GM19324 (cell line): ENCODE data around the gene HNRNPL.
"Not testable (repeated sequence)": the region's sequence is repeated elsewhere in the genome, so short reads cannot be mapped to it uniquely, and the experiment has no call there.

Experiments
- ATAC-seq: cut with Tn5 transposase; IDR thresholded peaks from one replicate; pipeline ENCODE4 v1.9.1; 2021; ENCODE audit warnings: mild to moderate bottlenecking, moderate library complexity; ENCODE audit not compliant: unreplicated experiment, low FRiP score

The HNRNPL gene

DNA sequence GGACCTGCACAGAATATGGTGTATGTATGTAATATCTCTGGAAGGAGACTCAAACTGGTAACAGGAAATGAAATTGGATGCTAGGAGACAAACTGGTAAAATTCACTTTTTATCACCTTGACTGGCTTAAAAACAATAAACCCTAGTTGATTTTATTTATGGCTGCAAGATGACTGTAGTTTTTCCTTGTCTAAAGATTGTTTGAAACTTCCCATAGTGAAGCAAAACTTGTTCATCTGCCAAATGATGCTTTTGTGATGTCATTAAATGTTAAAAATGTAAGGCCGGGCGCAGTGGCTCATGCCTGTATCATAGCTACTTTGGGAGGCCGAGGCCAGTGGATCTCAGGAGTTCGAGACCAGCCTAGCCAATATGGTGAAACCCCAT lies 15.7 kb downstream of the HNRNPL start:
- ATAC-seq = no peak

DNA sequence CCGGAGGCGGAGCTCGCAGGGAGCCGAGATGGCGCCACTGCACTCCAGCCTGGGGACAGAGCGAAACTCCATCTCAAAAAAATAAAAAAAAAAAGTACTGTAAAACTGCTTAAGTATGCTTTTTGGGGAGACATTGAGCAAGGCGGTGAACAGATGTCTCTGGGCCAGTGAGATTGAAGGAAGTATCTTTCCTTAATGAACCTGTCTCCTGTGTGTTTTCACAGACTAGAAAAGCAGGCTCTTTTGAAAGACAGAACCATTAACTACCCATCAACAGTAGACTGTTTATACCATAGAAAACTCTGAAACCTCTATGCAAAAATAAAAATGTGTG lies 16.7 kb downstream of the HNRNPL start:
- ATAC-seq = no peak

- peak; percentile 30 for ATAC-seq
Measured at GRCh38 chr19:38831142-38831605, 18.6 kb downstream of the HNRNPL start.

DNA sequence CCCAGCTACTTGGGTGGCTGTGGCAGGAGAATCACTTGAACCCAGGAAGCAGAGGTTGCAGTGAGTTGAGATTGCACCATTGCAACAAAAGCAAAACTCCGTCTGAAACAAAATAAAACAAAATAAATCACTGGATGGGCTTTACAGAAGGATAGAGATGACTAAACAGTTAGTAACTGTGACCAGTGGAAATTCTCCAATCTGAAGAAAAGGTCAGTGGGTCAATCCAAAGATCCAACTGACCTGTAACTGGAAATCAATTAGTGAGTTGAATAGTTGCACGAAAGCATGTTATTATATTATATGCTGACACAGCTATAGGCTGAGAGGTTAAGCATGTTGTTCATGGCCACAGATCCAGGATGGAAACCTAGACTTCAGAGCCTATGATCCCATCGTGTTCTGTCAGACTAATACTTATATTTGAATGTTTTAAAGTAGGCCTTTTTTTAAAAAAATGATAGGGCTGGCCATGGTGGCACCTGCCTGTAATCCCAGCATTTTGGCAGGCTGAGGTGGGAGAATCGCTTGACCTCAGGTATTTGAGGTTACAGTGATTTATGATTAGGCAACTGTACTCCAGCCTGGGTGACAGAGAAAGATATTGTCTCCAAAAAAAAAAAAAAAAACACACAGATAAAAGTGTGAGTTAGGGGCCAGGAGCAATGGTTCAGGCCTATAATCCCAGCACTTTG lies 19.6 kb downstream of the HNRNPL start:
- ATAC-seq = no peak

- not testable (repeated sequence) for ATAC-seq
Measured at GRCh38 chr19:38829203-38829602, 20.6 kb downstream of the HNRNPL start.

DNA sequence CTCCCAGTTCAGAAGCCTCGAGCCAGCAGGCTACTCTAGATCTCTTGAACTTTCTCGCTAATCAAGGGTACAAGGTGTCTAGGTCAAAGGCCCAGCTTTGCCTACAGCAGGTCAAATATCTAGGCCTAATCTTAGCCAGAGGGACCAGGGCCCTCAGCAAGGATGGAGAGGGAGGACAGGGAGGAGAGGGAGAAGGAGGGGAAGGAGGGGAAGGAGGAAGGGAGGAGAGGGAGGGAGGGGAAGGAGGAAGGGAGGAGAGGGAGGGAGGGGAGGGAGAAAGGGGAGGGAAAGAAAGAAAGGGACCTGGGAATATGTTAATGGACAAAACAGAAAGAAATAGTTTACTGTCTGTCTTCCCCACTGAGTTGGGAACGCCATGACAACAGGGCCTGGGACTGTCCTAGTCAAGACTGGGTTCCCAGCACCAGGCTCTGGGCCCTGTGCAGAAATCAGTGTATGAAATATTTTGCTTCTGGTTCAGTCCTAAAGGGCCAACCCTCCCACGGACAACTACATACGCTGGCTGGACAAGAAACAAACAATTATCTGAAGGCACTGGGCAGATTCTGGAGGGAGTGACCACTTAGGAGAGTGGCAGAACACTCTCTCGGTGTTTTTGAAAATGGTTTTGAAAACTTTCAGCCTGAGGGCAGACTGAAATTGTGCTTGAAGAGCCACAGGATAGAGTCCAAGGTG lies 22.8 kb downstream of the HNRNPL start:
- no peak for ATAC-seq

DNA sequence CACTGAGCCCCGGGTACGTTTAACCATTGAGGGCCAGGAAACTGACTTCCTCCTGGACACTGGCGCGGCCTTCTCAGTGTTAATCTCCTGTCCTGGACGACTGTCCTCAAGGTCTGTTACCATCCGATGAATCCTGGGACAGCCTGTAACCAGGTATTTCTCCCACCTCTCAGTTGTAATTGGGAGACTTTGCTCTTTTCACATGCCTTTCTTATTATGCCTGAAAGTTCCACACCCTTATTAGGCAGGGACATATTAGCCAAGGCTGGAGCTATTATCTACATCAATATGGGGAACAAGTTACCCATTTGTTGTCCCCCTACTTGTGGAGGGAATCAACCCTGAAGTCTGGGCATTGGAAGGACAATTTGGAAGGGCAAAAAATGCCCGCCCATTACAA lies 23.9 kb downstream of the HNRNPL start:
- ATAC-seq = not testable (repeated sequence)

GRCh38 chr19:38821230-38821825 lies 28.5 kb downstream of the HNRNPL start:
- not testable (repeated sequence) for ATAC-seq

- no peak for ATAC-seq
Measured at GRCh38 chr19:38819231-38819920, 30.4 kb downstream of the HNRNPL start.

GRCh38 chr19:38817081-38817480 lies 32.7 kb downstream of the HNRNPL start:
- no peak for ATAC-seq

- no peak for ATAC-seq
Measured at GRCh38 chr19:38816131-38816750, 33.5 kb downstream of the HNRNPL start.

- no peak for ATAC-seq
Measured at GRCh38 chr19:38815059-38816001, 34.5 kb downstream of the HNRNPL start.

DNA sequence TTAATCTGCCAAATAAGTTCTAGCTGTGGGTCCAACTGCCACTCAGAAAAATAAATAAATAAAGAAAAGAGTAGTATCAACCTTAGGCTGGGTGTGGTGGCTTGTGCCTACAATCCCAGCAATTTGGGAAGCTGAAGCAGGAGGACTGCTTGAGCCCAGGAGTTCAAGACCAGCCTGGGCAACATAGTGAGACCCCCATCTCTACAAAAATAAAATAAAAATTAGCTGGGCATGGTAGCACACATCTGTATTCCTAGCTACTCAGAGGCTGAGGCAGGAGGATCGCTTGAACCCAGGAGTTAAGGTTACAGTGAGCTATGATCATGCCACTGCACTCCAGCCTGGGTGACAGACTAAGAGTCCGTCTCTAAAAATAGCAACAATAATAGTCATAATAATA lies 35.9 kb downstream of the HNRNPL start:
- ATAC-seq = not testable (repeated sequence)

GRCh38 chr19:38813323-38813722 lies 36.5 kb downstream of the HNRNPL start:
- no peak for ATAC-seq

DNA sequence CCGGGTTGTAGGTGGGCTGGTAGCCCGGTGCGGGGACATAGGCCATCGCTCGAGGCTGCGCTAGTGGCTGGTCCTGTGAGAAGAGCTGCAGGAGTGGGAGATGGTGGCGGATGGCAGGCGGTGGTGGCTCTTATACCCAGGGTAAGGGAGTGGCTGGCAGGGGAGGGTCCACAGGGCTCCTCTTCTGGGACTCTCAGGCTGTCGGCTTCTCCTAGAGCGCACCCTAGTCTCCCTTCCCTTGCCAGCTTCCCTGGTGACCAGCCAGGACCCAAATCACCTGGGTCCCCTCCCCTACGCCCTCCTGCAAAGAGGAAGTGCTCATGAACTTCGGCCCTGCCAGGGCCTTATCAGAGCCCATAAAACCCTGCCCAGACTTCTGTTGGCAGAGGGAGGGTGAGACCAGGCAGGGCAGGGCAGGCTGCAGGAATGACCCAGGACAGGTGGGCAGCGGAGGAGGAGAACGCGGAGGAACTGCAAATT lies 36.9 kb downstream of the HNRNPL start, which contains the start of gene LGALS4:
Gene LGALS4 (minus strand): TSS at position 105 of the 480 bp plus-strand sequence. CDS start 59 bp downstream, at position 46.
- no peak for ATAC-seq

DNA sequence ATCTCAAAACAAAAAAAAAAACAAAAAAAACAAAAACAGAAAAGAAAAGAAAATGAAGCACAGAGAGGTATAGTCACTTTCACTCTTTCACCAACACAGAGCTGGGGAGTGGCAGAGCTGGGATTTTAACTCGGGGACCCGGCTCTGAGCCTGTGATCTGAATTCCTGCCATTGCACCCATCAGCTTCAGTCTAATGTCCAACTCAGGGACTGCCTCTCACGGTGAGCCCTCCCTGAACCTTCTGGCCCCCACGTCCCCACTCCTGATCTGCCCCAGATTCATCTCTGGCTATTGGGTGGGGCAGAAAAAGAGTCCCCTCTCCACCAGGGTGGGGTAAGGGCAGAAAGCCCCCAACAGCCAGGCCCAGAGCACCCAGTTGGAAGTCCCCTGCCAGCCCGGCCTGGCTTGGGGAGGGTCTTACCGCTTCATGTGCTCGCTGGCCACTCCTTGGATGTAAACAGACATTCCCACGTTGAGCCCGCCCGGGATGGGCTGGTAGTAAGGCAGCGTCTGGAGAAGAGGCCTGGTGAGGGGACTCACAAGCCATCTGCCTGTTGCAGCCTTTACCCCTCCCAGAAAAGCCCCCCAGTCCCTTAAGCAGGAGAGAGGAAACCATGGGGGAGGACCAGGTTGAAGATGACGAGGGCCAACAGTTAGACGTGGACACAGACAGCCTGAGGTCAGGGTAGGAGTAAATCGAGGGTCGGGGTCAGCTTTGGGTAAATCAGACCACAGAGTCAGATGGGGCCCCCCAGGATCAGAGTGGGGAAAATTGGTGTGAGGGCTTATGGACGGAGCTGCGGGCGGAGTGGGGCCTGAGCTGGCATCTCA lies 37.6 kb downstream of the HNRNPL start:
- ATAC-seq = no peak

DNA sequence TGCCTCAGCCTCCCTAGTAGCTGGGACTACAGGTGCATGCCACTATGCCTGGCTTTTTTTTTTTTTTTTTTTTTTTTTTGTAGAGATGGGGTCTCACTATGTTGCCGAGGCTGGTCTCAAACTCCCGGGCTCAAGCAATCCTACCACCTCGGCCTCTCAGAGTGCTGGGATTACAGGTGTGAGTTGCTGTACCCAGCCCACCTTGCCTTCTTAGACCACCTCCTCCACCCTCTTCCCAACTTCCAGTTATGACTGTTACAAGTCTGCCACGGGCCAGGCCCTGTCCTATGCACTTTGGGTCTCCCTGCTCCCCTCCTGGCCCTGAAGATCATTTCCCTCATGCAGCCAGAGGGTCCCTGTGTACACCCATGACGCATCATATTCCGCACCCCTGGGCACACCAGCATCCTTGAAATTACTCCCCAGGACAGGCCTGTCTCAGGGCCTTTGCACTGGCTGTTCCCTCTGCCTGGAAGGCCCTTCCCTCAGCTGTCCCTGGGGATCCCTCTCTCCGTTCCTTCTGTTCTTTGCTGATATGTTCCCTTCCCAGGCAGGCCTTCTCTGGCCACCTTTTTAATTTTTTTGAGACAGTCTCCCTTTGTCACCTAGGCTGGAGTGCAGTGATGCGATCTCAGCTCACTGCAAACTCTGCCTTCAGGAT lies 40.1 kb downstream of the HNRNPL start:
- no peak for ATAC-seq

- no peak for ATAC-seq
Measured at GRCh38 chr19:38808741-38809140, 41.0 kb downstream of the HNRNPL start.
